HFFc6 (cell line): ENCODE results near the gene ANO9. TPM values are rescaled to one million over a fixed set of nuclear protein-coding genes. Genes with fewer than 3 reads are reported as not detected.
"Not testable (repeated sequence)": the region's sequence is repeated elsewhere in the genome, so short reads cannot be mapped to it uniquely, and the experiment has no call there.

Source experiments
- DNase-seq: peaks from one replicate; pipeline ENCODE4 v3.0.0-alpha.2; 2018
- H3K27ac Mint-ChIP-seq: 2 replicates; pipeline ENCODE4 v1.8.0; 2020; ENCODE audit warnings: mild to moderate bottlenecking, mixed read lengths
- H3K27me3 Mint-ChIP-seq: 2 replicates; pipeline ENCODE4 v1.8.0; 2021; ENCODE audit warnings: mild to moderate bottlenecking, moderate library complexity, mixed read lengths; ENCODE audit not compliant: insufficient read depth
- H3K36me3 Mint-ChIP-seq: 2 replicates; pipeline ENCODE4 v1.8.0; 2021; ENCODE audit warnings: low read depth, mixed read lengths
- H3K4me1 Mint-ChIP-seq: 2 replicates; pipeline ENCODE4 v1.8.0; 2020; ENCODE audit warnings: low read depth, mixed read lengths
- H3K4me3 Mint-ChIP-seq: 2 replicates; pipeline ENCODE4 v1.8.0; 2020; ENCODE audit warnings: mild to moderate bottlenecking, moderate library complexity, mixed read lengths
- H3K9me3 Mint-ChIP-seq: 2 replicates; pipeline ENCODE4 v1.8.0; 2020; ENCODE audit warnings: mild to moderate bottlenecking, mixed read lengths
- CTCF ChIP-seq: fragments of 200-600 bp; sonication (generic); IDR thresholded peaks from 2 replicates; pipeline ENCODE4 v1.5.0; 2021; ENCODE audit warnings: antibody characterized with exemption, mild to moderate bottlenecking
- total RNA-seq, 6 experiments: library from RNA; stranded (reverse); fragmentation: NEBNext Ultra II Directional; extraction: Animal tissue kit (Norgen Biotek cat#: 25700); gene quantifications; 2 replicates in 1 of 6; 3 replicates in 5 of 6; pipeline ENCODE4 v1.2.3, GENCODE V29; 2021

Gene ANO9
- total RNA-seq, 6 experiments from 2014 or later: not detected

DNA sequence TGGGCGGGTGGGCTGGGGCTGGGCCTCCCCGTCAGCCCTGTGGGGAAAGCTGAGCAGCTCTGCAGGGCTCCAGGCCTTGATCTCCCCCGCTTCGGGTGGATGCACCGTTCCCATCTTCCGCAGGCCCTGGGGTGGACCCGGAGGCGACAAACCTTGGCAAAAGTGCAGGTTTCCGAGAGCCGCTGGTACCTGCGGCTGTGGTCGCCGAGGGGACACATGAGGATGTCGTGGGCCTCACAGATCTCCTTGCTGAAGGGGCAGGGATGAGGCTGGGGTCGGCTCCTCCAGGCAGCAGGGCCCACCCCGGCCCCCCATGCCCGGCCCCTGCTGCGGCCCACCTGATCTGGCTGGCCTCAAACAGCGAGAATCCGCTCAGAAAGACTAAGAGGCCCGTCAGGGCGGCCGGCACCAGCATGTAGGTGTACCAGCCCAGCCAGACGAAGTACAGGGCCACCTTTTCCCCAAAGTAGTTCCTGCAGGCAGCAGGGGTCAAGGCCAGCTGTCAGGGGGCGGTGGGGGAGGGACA is 11.8 kb downstream of the ANO9 start:
- no peaks in the 10 kb centered on the region for H3K4me1 Mint-ChIP-seq
- H3K4me3 Mint-ChIP-seq: no peak overlapping the region
- no peak for TF ChIP-seq CTCF
- H3K9me3 Mint-ChIP-seq: no peaks in the 10 kb centered on the region
- no peaks in the 10 kb centered on the region for H3K36me3 Mint-ChIP-seq
- no peak overlapping the region for H3K27ac Mint-ChIP-seq
- H3K27me3 Mint-ChIP-seq: peaks cover 17% of the 10 kb centered on the region
- no peak for DNase-seq

DNA sequence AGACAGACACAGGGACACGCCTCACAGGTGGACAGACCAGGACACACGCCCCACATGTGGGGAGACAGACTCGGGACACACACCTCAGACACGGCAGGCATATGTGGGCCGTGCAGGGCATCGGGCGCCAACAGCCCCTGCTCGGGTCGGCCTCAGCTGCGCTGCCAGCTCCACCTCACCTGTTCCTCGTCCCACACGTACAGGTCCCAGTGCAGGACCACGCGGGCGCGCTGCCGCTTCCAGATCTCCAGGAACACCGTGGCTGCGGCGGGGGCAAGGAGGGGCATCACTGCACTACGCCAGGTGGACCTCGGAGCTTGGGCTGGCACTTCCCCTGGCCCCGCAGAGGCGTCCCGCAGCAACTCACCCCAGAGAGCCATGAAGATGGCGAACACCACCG is 12.4 kb downstream of the ANO9 start:
- H3K27me3 Mint-ChIP-seq: peaks cover 17% of the 10 kb centered on the region
- no peak overlapping the region for H3K4me3 Mint-ChIP-seq
- H3K27ac Mint-ChIP-seq: no peak overlapping the region
- H3K9me3 Mint-ChIP-seq: no peaks in the 10 kb centered on the region
- H3K4me1 Mint-ChIP-seq: no peaks in the 10 kb centered on the region
- DNase-seq: no peak
- TF ChIP-seq CTCF: no peak
- no peaks in the 10 kb centered on the region for H3K36me3 Mint-ChIP-seq

DNA sequence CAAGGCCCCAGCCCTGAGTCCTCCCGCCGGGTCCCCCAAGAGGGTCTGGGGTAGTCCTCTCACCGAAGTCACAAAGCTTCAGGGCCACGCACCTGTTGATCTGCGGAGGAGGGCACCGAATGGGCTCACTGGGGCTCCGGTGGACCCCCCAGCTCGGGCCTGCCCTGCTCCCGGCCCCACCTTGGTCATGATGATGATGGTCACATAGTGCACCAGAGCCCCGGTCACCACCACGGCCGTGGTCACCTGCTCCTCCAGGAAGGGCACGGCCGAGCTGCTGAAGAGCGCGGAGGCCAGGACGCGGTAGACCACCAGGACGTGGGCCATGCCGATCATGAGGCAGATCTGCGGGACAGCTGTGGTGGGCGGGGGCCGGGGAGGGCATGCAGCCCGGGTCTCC is 13.5 kb downstream of the ANO9 start:
- no peak for TF ChIP-seq CTCF
- Mint-ChIP-seq H3K27me3 (peaks cover 17% of the 10 kb centered on the region), H3K4me3 (no peak overlapping the region), H3K9me3 (no peaks in the 10 kb centered on the region), H3K27ac (no peak overlapping the region), H3K4me1 (no peaks in the 10 kb centered on the region), H3K36me3 (no peaks in the 10 kb centered on the region)
- no peak for DNase-seq

- DNase-seq: no peak
- H3K36me3 Mint-ChIP-seq: no peaks in the 10 kb centered on the region
- H3K4me3 Mint-ChIP-seq: no peak overlapping the region
- no peak overlapping the region for H3K27ac Mint-ChIP-seq
- no peak for TF ChIP-seq CTCF
- no peaks in the 10 kb centered on the region for H3K9me3 Mint-ChIP-seq
- H3K27me3 Mint-ChIP-seq: peaks cover 17% of the 10 kb centered on the region
- no peaks in the 10 kb centered on the region for H3K4me1 Mint-ChIP-seq
Measured at GRCh38 chr11:426851-427250, 15.0 kb downstream of the ANO9 start.

GRCh38 chr11:425301-425700 is 16.5 kb downstream of the ANO9 start:
- H3K27me3 Mint-ChIP-seq: peaks cover 19% of the 10 kb centered on the region

DNA sequence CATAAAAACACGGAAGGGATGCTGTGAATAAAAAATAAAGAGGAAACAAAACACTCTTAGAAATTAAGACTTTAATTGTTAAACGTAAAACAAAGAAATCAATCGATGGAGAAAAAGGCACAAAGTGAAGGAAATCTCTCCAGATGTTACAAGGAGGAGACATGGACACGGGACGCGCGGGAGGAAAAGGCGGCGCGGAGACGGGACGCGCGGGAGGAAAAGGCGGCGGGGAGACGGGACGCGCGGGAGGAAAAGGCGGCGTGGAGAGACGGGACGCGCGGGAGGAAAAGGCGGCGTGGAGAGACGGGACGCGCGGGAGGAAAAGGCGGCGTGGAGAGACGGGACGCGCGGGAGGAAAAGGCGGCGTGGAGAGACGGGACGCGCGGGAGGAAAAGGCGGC is 17.0 kb downstream of the ANO9 start:
- not testable (repeated sequence) for H3K4me3 Mint-ChIP-seq, H3K36me3 Mint-ChIP-seq, DNase-seq, H3K27ac Mint-ChIP-seq, H3K4me1 Mint-ChIP-seq, H3K9me3 Mint-ChIP-seq
- H3K27me3 Mint-ChIP-seq: peaks cover 19% of the 10 kb centered on the region

More at GRCh38 chr11:425301-425700, 16.5 kb downstream of the ANO9 start:
- Mint-ChIP-seq H3K4me1 (no peaks in the 10 kb centered on the region), H3K27ac (no peak overlapping the region), H3K4me3 (no peak overlapping the region), H3K36me3 (no peaks in the 10 kb centered on the region), H3K9me3 (no peaks in the 10 kb centered on the region)
- no peak for TF ChIP-seq CTCF
- DNase-seq: no peak
